PC-3 (cell line): ENCODE results near the gene ROR1. TPM values are rescaled to one million over a fixed set of nuclear protein-coding genes. Genes with fewer than 3 reads are reported as not detected.

Experiments used
- ATAC-seq: fragments of 200-7000 bp; cut with Tn5 transposase; 2 replicates; pipeline ENCODE4 v1.9.1; 2020; ENCODE audit warnings: mild to moderate bottlenecking, moderate library complexity
- BruUV-seq: library from RNA; stranded (reverse); fragments of 400-500 nt; replicated peaks from 2 replicates; lab custom pipeline; 2021; lab: Mats Ljungman, UMichigan
- CTCF ChIA-PET: fragments of 300-600 bp; sonication (Branson Sonifier 250); formaldehyde crosslinking; loops from one replicate; lab custom pipeline; 2022; ENCODE audit warnings: antibody characterized with exemption; lab: Charles Lee
- POLR2A ChIA-PET: fragments of 300-600 bp; sonication (Branson Sonifier 250); formaldehyde crosslinking; loops from one replicate; lab custom pipeline; 2022; ENCODE audit warnings: antibody characterized with exemption; ENCODE audit not compliant: unreplicated experiment; lab: Charles Lee
- DNase-seq: peaks from one replicate; pipeline ENCODE4 v3.0.0-alpha.2; 2015
- H2AFZ ChIP-seq: fragments of 300-600 bp; sonication (generic); 2 replicates; pipeline ENCODE4 v1.6.0; 2016; ENCODE audit warnings: antibody characterized with exemption, low read length
- H3F3A ChIP-seq: fragments of 300-600 bp; sonication (generic); one replicate; pipeline ENCODE4 v1.6.0; 2017; ENCODE audit warnings: antibody characterized with exemption, low read length, control low read depth, mild to moderate bottlenecking; ENCODE audit not compliant: unreplicated experiment
- H3K27ac ChIP-seq: fragments of 300-600 bp; sonication (generic); 2 replicates; pipeline ENCODE4 v1.5.1; 2016; ENCODE audit warnings: mild to moderate bottlenecking, low read length
- H3K27me3 ChIP-seq: fragments of 300-600 bp; sonication (generic); 2 replicates; pipeline ENCODE4 v1.6.1; 2016; ENCODE audit warnings: low read length, mixed read lengths
- H3K36me3 ChIP-seq: fragments of 300-600 bp; sonication (generic); 2 replicates; pipeline ENCODE4 v1.6.1; 2016; ENCODE audit warnings: low read depth, mixed run types, low read length, mixed read lengths
- H3K4me1 ChIP-seq: fragments of 300-600 bp; sonication (generic); 2 replicates; pipeline ENCODE4 v1.5.1; 2016; ENCODE audit warnings: low read length; ENCODE audit not compliant: insufficient read depth
- H3K4me2 ChIP-seq: fragments of 300-600 bp; sonication (generic); 2 replicates; pipeline ENCODE4 v1.6.0; 2016; ENCODE audit warnings: low read length
- H3K4me3 ChIP-seq: fragments of 300-600 bp; sonication (generic); 2 replicates; pipeline ENCODE4 v1.5.1; 2016; ENCODE audit warnings: mild to moderate bottlenecking, low read length, mixed read lengths
- H3K79me2 ChIP-seq: fragments of 300-600 bp; sonication (generic); 2 replicates; pipeline ENCODE4 v1.6.1; 2017; ENCODE audit warnings: low read length, mixed read lengths
- H3K9ac ChIP-seq: fragments of 300-600 bp; sonication (generic); 2 replicates; pipeline ENCODE4 v1.6.0; 2016; ENCODE audit warnings: mild to moderate bottlenecking, low read length
- H3K9me2 ChIP-seq: fragments of 300-600 bp; sonication (generic); replicated peaks from 2 replicates; pipeline ENCODE4 v1.6.1; 2016; ENCODE audit warnings: mixed run types, low read length, mixed read lengths
- H3K9me3 ChIP-seq: fragments of 300-600 bp; sonication (generic); 2 replicates; pipeline ENCODE4 v1.6.1; 2016; ENCODE audit warnings: low read length, mixed read lengths
- H4K20me1 ChIP-seq: fragments of 300-600 bp; sonication (generic); 2 replicates; pipeline ENCODE4 v1.6.1; 2016; ENCODE audit warnings: low read length, mixed read lengths
- EZH2 ChIP-seq: fragments of 300-600 bp; sonication (generic); IDR thresholded peaks from one replicate; pipeline ENCODE4 v1.6.1; 2017; ENCODE audit warnings: antibody characterized with exemption, mild to moderate bottlenecking, low read length; ENCODE audit not compliant: unreplicated experiment
- EZH2phosphoT487 ChIP-seq: fragments of 300-600 bp; sonication (generic); IDR thresholded peaks from 2 replicates; pipeline ENCODE4 v1.6.1; 2018; ENCODE audit warnings: mild to moderate bottlenecking, antibody characterized with exemption, low read length, borderline replicate concordance
- intact Hi-C: fragments of 100-400 bp; cut with micrococcal nuclease; formaldehyde crosslinking; loops from 2 replicates; pipeline ENCODE4 v1.9.0; 2023
- total RNA-seq: library from RNA; depleted of rRNA; stranded (reverse); fragments of >200 nt; gene quantifications from 2 replicates; pipeline ENCODE4 v1.2.3, GENCODE V29; 2014
- TF ChIP-seq, protein P1 (sequence below): fragments of 300-600 bp; sonication (generic); conservative IDR thresholded peaks from 2 replicates; pipeline ENCODE4 v1.5.1; 2017; ENCODE audit warnings: antibody characterized with exemption, low read depth, mild to moderate bottlenecking, low read length

ROR1 gene
- total RNA-seq, 1 experiment from 2014 or later = 16.5 TPM

DNA sequence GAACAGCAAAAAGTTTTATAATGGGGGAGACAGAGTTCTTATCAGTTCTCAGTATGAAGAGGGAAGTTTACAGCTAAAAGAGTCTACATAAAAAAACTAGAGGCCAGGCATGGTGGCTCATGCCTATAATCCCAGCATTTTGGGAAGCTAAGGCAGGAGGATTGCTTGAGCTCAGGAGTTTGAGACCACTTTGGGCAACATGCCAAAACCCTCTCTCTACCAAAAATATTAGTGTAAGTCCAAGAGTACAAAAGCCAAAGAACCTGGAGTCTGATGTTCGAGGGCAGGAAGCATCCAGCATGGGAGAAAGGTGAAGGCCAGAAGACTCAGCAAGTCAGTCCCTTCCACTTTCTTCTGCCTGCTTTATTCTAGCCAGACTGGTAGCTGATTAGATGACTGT is 35.0 kb upstream of the ROR1 start:
- DNase-seq (no peak), ATAC-seq (no peak)
- Histone ChIP-seq H3K27me3 (no peaks in the 10 kb centered on the region), H4K20me1 (no peaks in the 10 kb centered on the region), H3K9ac (no peak overlapping the region), H3K27ac (no peak overlapping the region), H3F3A (no peaks in the 10 kb centered on the region), H3K4me1 (no peaks in the 10 kb centered on the region), H3K4me3 (no peak overlapping the region), H3K79me2 (no peaks in the 10 kb centered on the region), H3K4me2 (no peak overlapping the region), H2AFZ (no peak overlapping the region), H3K9me2 (no peaks in the 10 kb centered on the region), H3K36me3 (no peaks in the 10 kb centered on the region), H3K9me3 (0 out of 2 replicates have a peak, but pooled peaks cover 4% of the 10 kb centered on the region)
- CTCF ChIA-PET = no interaction called here
- intact Hi-C loops = no loop called here
- no TSS peak for BruUV-seq
- POLR2A ChIA-PET = no interaction called here
- TF ChIP-seq EZH2phosphoT487 (no peak), EZH2 (no peak)
- TF ChIP-seq, protein P1, sequence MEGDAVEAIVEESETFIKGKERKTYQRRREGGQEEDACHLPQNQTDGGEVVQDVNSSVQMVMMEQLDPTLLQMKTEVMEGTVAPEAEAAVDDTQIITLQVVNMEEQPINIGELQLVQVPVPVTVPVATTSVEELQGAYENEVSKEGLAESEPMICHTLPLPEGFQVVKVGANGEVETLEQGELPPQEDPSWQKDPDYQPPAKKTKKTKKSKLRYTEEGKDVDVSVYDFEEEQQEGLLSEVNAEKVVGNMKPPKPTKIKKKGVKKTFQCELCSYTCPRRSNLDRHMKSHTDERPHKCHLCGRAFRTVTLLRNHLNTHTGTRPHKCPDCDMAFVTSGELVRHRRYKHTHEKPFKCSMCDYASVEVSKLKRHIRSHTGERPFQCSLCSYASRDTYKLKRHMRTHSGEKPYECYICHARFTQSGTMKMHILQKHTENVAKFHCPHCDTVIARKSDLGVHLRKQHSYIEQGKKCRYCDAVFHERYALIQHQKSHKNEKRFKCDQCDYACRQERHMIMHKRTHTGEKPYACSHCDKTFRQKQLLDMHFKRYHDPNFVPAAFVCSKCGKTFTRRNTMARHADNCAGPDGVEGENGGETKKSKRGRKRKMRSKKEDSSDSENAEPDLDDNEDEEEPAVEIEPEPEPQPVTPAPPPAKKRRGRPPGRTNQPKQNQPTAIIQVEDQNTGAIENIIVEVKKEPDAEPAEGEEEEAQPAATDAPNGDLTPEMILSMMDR = no peak

- DNase-seq (no peak), ATAC-seq (no peak)
- Histone ChIP-seq H3K4me1 (no peaks in the 10 kb centered on the region), H3F3A (no peaks in the 10 kb centered on the region), H3K36me3 (no peaks in the 10 kb centered on the region), H3K4me3 (no peak overlapping the region), H4K20me1 (no peaks in the 10 kb centered on the region), H3K9ac (no peak overlapping the region), H3K4me2 (no peak overlapping the region), H2AFZ (no peak overlapping the region), H3K27ac (no peak overlapping the region), H3K79me2 (no peaks in the 10 kb centered on the region), H3K9me2 (no peaks in the 10 kb centered on the region), H3K9me3 (0 out of 2 replicates have a peak, but pooled peaks cover 4% of the 10 kb centered on the region), H3K27me3 (no peaks in the 10 kb centered on the region)
- BruUV-seq = no TSS peak
- intact Hi-C loops = no loop called here
- TF ChIP-seq EZH2 (no peak), EZH2phosphoT487 (no peak)
- TF ChIP-seq, protein P1 = no peak
- ChIA-PET POLR2A (no interaction called here), CTCF (no interaction called here)
Observed at GRCh38 chr1:63739452-63739851, 34.4 kb upstream of the ROR1 start.

- ChIA-PET POLR2A (no interaction called here), CTCF (no interaction called here)
- H3K36me3 ChIP-seq = no peaks in the 10 kb centered on the region
- H3K27ac ChIP-seq = no peak overlapping the region
- no peak overlapping the region for H3K4me3 ChIP-seq
- H3K27me3 ChIP-seq = no peaks in the 10 kb centered on the region
- H3K9ac ChIP-seq = no peak overlapping the region
- peaks cover 5% of the 10 kb centered on the region for H3K4me1 ChIP-seq
- DNase-seq = no peak
- TF ChIP-seq, protein P1 = no peak
- TF ChIP-seq EZH2phosphoT487 (no peak), EZH2 (no peak)
- no peak overlapping the region for H3K4me2 ChIP-seq
- H4K20me1 ChIP-seq = no peaks in the 10 kb centered on the region
- no TSS peak for BruUV-seq
- H3K79me2 ChIP-seq = no peaks in the 10 kb centered on the region
- no peaks in the 10 kb centered on the region for H3K9me2 ChIP-seq
- ATAC-seq = no peak
- intact Hi-C loops = no loop called here
- no peak overlapping the region for H2AFZ ChIP-seq
- 0 out of 2 replicates have a peak, but pooled peaks cover 4% of the 10 kb centered on the region for H3K9me3 ChIP-seq
- H3F3A ChIP-seq = no peaks in the 10 kb centered on the region
Observed at GRCh38 chr1:63740432-63740831, 33.4 kb upstream of the ROR1 start.
